Stimulated activated CD4-positive, alpha-beta T cell treated with anti-CD3 and anti-CD28 coated beads, Interleukin-15, amount 100 ng/mL, for 1 hour (primary cell): ENCODE results near the gene PLEKHD1.
"Not testable (repeated sequence)": the region's sequence is repeated elsewhere in the genome, so short reads cannot be mapped to it uniquely, and the experiment has no call there.

Experiments
- DNase-seq, 2 donors: peaks; one replicate each; pipeline ENCODE4 v3.0.0-alpha.2; 2020; ENCODE audit warnings: low read depth in 1 of 2, low spot score in 1 of 2

Gene PLEKHD1

DNA sequence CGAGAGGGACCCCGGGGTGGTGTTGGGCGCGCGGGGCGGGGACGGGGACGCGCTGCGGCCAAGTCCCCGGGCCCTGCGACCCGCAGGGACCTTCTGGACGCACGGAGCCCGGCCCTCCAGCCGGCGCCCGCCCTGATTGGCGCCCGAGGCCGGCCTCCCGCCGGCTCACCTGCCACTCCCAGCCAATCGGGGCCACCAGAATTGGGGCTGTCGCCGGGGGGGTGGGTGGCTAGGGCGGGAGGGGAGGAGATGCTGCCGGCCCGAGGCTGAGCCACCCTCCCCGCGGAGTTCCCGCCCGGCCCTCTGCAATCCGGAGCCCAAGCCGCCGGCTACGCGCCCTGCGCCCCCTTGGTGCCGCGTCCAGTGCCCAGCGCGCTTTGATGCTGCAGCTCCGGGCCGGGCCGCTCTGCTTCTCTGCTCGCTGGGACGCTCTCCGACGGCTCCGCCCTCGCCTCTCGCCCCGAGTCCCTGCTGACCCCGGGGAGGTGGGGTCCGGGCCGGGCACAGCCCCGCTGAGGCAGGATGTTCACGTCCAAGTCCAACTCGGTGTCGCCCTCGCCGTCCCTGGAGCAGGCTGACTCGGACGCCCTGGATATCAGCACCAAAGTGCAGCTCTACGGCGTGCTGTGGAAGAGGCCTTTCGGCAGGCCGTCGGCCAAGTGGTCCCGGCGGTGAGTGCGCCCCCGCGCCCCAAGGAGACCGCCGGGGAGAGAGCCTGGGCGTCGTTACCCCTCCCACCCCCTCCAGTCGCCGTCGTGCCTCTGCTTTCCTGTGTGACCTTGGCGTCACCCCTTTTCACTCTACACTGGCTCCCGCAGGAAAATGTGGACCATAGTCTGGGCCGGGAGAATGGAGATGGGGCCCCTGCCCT, at the start of gene PLEKHD1:
PLEKHD1 (plus strand) TSS at position 285 of the 871 bp plus-strand sequence; CDS start at position 523, 238 bp downstream.
- no peak for DNase-seq

DNA sequence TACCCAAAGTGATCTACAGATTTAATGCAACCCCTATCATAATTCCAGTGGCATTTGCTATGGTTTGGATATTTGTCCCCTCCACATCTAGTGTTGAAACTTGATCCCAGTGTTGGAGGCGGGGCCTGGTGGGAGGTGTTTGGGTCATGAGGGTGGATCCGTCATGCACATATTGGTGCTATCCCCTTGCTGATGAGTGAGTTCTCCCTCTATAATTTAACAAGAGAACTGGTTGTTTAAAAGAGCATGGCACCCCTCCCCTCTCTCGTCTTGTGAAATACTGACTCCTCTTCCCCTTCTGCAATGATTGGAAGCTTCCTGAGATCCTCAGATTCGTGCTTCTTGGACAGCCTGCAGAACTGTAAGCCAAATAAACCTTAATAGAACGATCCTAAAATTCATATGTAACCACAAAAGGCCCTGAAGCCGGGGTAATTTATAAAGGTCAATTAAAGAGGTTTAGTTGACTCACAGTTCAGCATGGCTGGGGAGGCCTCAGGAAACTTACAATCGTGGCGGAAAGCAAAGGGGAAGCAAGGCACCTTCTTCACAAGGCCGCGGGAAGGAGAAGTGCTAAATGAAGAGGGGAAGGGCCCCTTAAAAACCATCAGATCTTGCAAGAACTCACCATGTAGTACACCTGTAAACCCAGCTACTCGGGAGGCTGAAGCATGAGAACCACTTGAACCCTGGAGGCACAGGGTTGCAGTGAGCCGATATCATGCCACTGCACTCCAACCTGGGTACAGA, 44.8 kb upstream of the PLEKHD1 start:
- no peak for DNase-seq

- no peak for DNase-seq
Measured at GRCh38 chr14:69441948-69442347, 42.6 kb upstream of the PLEKHD1 start.

DNA sequence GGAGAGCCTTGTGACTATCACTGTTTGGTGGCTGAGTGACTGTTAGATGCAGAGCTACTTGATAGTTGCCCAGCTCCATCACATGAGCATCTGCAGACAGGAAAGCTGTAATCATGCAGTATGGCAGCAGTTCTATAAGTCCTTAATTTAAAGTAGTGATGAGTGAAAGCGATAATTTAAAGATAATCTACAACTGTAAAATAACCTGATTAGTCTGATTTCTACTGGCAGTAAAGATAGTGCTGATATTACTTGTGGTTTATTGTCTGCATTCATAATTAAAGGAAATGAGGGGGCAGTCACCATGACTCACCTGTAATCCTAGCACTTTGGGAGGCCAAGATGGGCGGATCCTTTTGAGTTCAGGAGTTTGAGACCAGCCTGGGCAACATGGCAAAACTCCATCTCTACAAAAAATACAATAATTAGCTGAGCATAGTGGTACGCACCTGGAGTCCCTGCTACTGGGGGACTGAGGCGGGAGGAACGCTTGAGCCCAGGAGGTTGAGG, 41.2 kb upstream of the PLEKHD1 start:
- no peak for DNase-seq

GRCh38 chr14:69449216-69449615, 35.3 kb upstream of the PLEKHD1 start:
- no peak for DNase-seq

GRCh38 chr14:69451941-69452340, 32.6 kb upstream of the PLEKHD1 start:
- no peak for DNase-seq

- DNase-seq: no peak
Measured at GRCh38 chr14:69458350-69458749, 26.2 kb upstream of the PLEKHD1 start.

DNA sequence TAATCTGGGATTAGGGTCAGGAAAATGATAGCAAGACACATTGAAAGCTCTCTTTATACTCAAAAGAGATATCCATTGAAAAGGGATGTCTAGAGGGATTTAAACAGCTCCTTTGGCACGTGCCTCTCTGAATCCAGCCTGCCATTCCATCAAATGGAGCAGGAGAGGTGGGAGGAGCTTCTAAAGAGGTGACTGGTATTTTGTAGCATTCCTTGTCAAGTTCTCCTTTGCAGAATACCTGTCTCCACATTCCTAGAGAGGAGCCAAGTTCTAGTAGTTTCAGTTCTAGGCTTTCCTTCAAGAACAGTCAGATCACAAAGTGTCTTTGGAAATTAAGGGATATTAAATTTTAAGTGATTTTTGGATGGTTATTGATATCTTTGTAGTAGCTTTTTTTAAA, 25.4 kb upstream of the PLEKHD1 start:
- DNase-seq: no peak

DNA sequence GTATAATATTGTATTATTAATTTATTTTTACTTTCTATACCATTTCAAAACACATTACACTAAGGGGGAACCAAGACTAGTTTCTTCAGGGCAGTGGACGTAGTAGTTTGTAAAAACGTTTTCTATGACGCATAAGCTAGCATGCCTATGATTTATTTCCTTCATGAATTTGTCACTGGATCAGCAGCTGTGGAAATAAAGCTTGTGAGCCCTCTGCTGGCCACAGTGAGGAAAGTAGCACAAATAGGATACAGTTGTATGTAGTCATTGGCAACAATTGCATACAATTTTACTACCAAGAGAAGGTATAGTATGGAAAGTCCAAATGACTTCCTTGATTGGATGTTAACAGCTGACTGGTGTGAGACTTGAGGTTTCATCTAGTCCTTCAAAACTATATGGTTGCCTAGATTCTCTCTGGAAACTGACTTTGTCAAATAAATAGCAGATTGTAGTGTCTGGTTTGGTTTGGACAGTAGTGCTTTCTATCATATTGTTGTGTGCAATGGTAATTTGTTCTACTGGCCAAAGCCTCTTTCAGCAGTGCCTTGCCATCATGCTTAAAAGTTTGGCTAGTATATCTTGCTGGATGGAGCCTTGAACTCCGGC, 24.3 kb upstream of the PLEKHD1 start:
- peak; percentile 8 to 22 for DNase-seq

GRCh38 chr14:69464379-69464778, 20.1 kb upstream of the PLEKHD1 start:
- DNase-seq: no peak

DNA sequence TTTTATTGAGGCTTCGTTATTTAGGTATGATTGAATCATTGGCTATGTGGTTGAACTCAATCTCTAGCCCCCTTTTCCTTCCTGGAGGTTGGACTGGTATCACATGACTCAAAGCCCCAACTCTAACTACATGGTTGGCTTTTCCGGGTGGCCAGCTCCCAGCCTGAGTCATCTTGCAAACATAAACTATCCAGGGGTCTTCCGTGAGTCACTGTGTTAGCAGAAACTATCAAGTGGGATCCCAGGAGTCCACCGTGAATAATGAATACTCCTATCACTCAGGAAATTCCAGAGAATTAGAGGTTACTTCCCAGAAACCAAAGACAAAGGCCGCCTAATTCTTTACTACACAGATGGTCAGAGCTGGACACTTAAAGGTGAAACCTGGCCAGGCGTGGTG, 19.7 kb upstream of the PLEKHD1 start:
- DNase-seq: no peak

DNA sequence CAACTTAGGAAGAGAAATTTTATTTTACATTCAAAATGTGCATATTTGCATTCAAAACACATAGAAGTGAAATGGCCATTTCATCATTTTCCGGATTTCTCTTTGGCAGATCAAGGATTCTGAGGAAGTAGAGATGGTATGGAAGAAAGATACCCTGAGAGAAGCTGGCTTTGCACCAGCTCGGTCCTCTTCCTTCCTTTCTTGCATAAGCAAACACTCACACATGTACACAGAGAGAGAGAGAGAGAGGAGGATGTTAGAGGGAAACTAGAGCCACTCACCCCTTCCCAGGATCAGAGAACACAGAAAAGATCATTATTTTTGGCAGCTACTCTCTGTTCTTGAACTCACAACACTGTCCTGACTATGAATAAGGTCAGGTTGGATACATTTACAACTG, 15.6 kb upstream of the PLEKHD1 start:
- DNase-seq: no peak

- no peak for DNase-seq
Measured at GRCh38 chr14:69471436-69471835, 13.1 kb upstream of the PLEKHD1 start.

GRCh38 chr14:69471916-69472315, 12.6 kb upstream of the PLEKHD1 start:
- DNase-seq: no peak

DNA sequence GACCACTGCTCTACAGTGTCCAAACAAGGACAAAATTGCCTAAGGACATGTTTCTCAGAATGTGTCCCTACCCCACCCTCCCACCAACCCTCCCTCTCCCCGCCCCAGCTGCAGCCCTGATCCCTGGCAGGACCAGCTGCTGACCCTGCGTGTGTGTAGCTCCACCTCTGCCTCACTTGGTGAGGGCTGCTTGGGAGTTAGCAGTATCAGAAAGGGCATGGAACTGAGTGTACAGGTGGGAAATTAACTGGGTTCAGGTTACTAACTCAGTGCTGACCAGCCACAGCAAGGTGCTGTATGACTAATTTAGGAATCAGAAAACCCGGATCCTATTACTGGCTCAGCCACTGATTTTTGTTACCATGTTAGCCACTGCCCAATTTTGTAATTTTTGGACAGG, 11.3 kb upstream of the PLEKHD1 start:
- no peak for DNase-seq

DNA sequence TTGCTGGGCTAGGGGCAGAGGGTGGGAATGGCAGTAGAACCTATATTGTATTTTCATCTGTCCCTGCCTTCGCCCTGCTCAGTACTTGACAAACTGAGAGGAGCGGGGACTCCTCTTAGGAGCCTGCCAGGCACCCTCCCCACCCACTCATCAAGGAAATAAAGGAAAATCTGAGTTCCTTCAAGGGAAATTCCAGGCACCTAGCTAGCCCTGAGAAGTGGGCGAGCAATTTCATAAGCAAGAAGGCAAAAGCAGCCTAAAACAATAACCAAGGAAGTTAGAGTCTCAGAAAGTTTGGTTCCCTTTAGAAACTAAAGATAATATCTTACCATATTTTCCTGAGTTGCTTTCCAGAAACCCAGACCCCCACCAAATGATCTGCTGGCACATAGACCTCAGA, 10.6 kb upstream of the PLEKHD1 start:
- no peak for DNase-seq

DNA sequence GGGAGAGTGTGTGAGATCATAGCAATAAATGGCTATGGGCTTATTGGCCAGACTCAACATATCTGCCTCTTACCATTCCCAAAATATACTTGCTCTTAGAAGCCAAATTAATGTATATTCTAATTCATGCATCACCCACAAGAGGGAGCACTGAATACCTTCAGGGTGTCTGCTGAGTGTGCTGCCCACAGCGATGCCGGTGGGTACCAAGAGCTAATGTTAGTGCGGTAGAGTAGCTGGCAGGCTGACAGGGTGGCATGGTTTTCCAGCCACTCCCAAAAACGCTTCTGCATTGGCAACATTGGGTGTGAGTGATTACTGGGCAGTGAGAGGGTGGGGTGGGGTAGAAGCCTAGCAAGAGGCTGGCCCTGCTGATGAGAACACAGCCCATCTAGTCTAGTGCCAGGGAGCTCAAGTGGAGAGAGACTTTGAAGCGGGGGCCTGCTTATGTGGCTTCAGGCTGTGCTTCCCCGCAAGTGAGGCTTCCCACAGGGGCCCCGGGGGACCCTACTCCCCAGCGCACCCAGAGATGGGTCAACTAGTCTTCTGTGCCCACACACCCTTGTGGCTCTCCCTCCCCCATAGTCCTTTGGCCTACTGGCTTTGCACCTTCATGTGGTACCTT, 9.2 kb upstream of the PLEKHD1 start:
- no peak for DNase-seq

- DNase-seq: not testable (repeated sequence)
Measured at GRCh38 chr14:69476824-69477450, 7.6 kb upstream of the PLEKHD1 start.

- not testable (repeated sequence) for DNase-seq
Measured at GRCh38 chr14:69478055-69478454, 6.5 kb upstream of the PLEKHD1 start.

DNA sequence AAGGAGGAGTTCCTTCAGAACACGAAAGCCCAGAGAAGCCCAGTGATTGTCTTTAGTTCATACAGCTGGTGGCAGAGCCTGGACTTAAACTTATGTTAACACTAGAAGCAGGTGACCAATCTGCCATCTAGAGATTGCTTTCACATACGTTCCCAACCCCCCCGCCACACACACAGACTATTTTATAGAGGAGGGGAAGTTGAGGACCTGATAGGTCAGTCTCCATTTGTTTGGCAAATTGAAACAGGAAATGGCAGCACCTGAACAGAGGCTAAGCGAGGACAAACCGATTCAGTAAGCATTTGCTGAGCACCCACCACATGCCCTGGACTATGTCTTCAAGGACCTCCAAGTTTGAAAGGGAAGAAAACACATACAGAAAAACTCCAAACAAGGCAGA, 4.8 kb upstream of the PLEKHD1 start:
- DNase-seq: no peak

- no peak for DNase-seq
Measured at GRCh38 chr14:69480136-69480535, 4.4 kb upstream of the PLEKHD1 start.
